ENCODE data around the gene OPCML. TPM values are rescaled to one million over a fixed set of nuclear protein-coding genes. Genes with fewer than 3 reads are reported as not detected.

Gene OPCML
- polyA plus RNA-seq, 1 donor from 2014 or later = 11.6 TPM

DNA sequence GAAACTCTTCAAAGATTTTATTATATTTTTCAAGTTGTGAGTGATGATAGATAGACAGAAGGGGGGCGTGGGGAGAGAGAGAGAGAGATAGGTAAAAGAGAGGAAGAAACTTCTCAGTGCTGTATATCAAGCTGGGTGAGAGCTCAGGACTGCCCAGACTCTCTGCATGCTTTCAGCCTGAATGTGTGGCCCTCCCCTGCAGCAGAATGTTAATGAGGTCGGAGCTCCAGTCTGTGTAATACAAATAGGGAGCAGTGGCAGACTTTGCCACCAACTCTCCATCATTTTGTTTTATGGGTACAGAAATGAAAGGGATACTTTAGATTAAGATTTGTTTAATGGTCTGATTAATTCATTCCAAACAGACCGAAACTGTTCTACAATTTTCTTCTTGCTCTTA, 752.8 kb downstream of the OPCML start:
- Histone ChIP-seq H3K27me3 (ENCODE audit: insufficient read depth, low read depth, low read length) (no peaks in the 10 kb centered on the region), H3K36me3 (ENCODE audit: insufficient read depth, low read length) (no peaks in the 10 kb centered on the region), H3K9ac (ENCODE audit: low read length) (no peak overlapping the region), H3K9me3 (ENCODE audit: low read length) (no peaks in the 10 kb centered on the region), H3F3A (ENCODE audit: insufficient read depth, low read length, poor library complexity, severe bottlenecking) (no peaks in the 10 kb centered on the region), H3K9me2 (ENCODE audit: insufficient read depth, low read length) (no peaks in the 10 kb centered on the region), H3K4me3 (ENCODE audit: low read length) (no peak overlapping the region), H3K79me2 (replicated peaks; ENCODE audit: insufficient read depth, low read length) (no peaks in the 10 kb centered on the region), H3K4me2 (ENCODE audit: low read length) (no peak overlapping the region), H3K27ac (ENCODE audit: low read length) (no peak overlapping the region), H2AFZ (ENCODE audit: low read depth, low read length) (no peak overlapping the region), H4K20me1 (ENCODE audit: insufficient read depth) (no peaks in the 10 kb centered on the region)
- TF ChIP-seq RAD21 (conservative IDR thresholded peaks at IDR 0.05) (no peak), EZH2 (IDR thresholded peaks at IDR 0.05; ENCODE audit: borderline replicate concordance, insufficient read depth, low read length, poor library complexity, severe bottlenecking) (no peak), SMC3 (conservative IDR thresholded peaks at IDR 0.05; ENCODE audit: poor library complexity) (no peak), POLR2AphosphoS5 (IDR thresholded peaks at IDR 0.05) (no peak), TAF1 (IDR thresholded peaks at IDR 0.05; ENCODE audit: low read depth) (no peak), MXI1 (conservative IDR thresholded peaks at IDR 0.05; ENCODE audit: poor library complexity, severe bottlenecking) (no peak), EP300 (conservative IDR thresholded peaks at IDR 0.05; ENCODE audit: poor library complexity, severe bottlenecking) (no peak)
- TF ChIP-seq, protein P1, sequence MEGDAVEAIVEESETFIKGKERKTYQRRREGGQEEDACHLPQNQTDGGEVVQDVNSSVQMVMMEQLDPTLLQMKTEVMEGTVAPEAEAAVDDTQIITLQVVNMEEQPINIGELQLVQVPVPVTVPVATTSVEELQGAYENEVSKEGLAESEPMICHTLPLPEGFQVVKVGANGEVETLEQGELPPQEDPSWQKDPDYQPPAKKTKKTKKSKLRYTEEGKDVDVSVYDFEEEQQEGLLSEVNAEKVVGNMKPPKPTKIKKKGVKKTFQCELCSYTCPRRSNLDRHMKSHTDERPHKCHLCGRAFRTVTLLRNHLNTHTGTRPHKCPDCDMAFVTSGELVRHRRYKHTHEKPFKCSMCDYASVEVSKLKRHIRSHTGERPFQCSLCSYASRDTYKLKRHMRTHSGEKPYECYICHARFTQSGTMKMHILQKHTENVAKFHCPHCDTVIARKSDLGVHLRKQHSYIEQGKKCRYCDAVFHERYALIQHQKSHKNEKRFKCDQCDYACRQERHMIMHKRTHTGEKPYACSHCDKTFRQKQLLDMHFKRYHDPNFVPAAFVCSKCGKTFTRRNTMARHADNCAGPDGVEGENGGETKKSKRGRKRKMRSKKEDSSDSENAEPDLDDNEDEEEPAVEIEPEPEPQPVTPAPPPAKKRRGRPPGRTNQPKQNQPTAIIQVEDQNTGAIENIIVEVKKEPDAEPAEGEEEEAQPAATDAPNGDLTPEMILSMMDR (IDR thresholded peaks at IDR 0.05; ENCODE audit: poor library complexity, severe bottlenecking) = no peak
- TF ChIP-seq, protein P2, sequence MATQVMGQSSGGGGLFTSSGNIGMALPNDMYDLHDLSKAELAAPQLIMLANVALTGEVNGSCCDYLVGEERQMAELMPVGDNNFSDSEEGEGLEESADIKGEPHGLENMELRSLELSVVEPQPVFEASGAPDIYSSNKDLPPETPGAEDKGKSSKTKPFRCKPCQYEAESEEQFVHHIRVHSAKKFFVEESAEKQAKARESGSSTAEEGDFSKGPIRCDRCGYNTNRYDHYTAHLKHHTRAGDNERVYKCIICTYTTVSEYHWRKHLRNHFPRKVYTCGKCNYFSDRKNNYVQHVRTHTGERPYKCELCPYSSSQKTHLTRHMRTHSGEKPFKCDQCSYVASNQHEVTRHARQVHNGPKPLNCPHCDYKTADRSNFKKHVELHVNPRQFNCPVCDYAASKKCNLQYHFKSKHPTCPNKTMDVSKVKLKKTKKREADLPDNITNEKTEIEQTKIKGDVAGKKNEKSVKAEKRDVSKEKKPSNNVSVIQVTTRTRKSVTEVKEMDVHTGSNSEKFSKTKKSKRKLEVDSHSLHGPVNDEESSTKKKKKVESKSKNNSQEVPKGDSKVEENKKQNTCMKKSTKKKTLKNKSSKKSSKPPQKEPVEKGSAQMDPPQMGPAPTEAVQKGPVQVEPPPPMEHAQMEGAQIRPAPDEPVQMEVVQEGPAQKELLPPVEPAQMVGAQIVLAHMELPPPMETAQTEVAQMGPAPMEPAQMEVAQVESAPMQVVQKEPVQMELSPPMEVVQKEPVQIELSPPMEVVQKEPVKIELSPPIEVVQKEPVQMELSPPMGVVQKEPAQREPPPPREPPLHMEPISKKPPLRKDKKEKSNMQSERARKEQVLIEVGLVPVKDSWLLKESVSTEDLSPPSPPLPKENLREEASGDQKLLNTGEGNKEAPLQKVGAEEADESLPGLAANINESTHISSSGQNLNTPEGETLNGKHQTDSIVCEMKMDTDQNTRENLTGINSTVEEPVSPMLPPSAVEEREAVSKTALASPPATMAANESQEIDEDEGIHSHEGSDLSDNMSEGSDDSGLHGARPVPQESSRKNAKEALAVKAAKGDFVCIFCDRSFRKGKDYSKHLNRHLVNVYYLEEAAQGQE (IDR thresholded peaks at IDR 0.05; ENCODE audit: borderline replicate concordance) = no peak

DNA sequence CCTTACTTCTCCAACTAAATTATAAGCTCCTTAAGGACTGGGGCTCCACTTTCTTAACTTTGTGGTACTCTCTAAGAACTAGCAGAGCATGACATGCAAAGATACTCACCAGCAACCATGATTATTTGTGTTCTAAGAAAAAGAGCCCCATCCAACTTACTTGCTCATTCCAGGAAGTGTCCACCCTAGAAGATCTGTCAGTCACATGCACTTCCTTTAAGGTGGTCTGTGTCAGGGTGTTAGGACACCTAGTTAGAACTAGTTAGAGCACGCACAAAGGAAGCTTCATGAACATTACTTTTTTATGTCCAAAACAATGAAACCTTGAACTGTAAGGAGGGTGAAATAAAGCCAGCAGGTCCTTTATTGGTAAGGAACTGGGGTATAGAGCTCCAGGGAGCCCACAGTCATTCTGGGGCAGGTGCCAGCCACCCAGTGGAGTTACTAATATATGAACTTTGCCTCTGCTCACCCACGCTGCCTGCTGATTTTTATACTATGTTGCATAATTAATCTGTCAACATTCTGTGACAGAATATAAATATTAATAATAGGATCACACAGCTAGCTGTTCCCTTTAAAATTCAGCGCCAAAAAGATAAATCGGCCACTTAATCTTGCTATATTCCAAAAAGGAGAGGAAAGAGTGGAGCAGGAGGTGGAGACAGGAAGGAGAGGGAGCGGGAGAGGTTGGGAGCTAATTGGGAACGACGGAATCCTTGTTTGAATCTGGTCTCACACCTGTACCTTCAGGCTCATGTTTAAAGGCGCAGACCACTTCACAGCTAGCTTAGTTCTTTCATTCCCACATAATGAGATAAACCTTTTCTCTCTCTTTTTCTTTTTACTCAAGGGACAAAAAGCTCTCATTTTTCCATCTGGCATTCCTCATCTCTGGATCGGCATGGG, 755.0 kb downstream of the OPCML start:
- Histone ChIP-seq H3K9me3 (ENCODE audit: low read length) (no peaks in the 10 kb centered on the region), H3K27ac (ENCODE audit: low read length) (no peak overlapping the region), H3K9me2 (ENCODE audit: insufficient read depth, low read length) (no peaks in the 10 kb centered on the region), H3K79me2 (replicated peaks; ENCODE audit: insufficient read depth, low read length) (no peaks in the 10 kb centered on the region), H3K36me3 (ENCODE audit: insufficient read depth, low read length) (no peaks in the 10 kb centered on the region), H4K20me1 (ENCODE audit: insufficient read depth) (no peaks in the 10 kb centered on the region), H3K9ac (ENCODE audit: low read length) (no peak overlapping the region), H3K4me2 (ENCODE audit: low read length) (no peak overlapping the region), H3K27me3 (ENCODE audit: insufficient read depth, low read depth, low read length) (no peaks in the 10 kb centered on the region), H3K4me3 (ENCODE audit: low read length) (no peak overlapping the region), H2AFZ (ENCODE audit: low read depth, low read length) (no peak overlapping the region), H3F3A (ENCODE audit: insufficient read depth, low read length, poor library complexity, severe bottlenecking) (no peaks in the 10 kb centered on the region)
- TF ChIP-seq, protein P1 (IDR thresholded peaks at IDR 0.05; ENCODE audit: poor library complexity, severe bottlenecking) = no peak
- no peak for TF ChIP-seq TAF1 (IDR thresholded peaks at IDR 0.05; ENCODE audit: low read depth)
- TF ChIP-seq POLR2AphosphoS5 (IDR thresholded peaks at IDR 0.05) = no peak
- no peak for TF ChIP-seq RAD21 (conservative IDR thresholded peaks at IDR 0.05)
- TF ChIP-seq EZH2 (IDR thresholded peaks at IDR 0.05; ENCODE audit: borderline replicate concordance, insufficient read depth, low read length, poor library complexity, severe bottlenecking) = no peak
- TF ChIP-seq SMC3 (conservative IDR thresholded peaks at IDR 0.05; ENCODE audit: poor library complexity) = no peak
- TF ChIP-seq, protein P2 (IDR thresholded peaks at IDR 0.05; ENCODE audit: borderline replicate concordance) = no peak
- no peak for TF ChIP-seq MXI1 (conservative IDR thresholded peaks at IDR 0.05; ENCODE audit: poor library complexity, severe bottlenecking)
- no peak for TF ChIP-seq EP300 (conservative IDR thresholded peaks at IDR 0.05; ENCODE audit: poor library complexity, severe bottlenecking)
